H1 (cell line): ENCODE results near the gene TBC1D9. TPM values are rescaled to one million over a fixed set of nuclear protein-coding genes. Genes with fewer than 3 reads are reported as not detected.

Source experiments
- CTCF ChIA-PET: fragments of 300-600 bp; sonication (Branson Sonifier 250); formaldehyde crosslinking; loops from one replicate; lab custom pipeline; 2021; ENCODE audit not compliant: partially characterized antibody; lab: Charles Lee
- POLR2A ChIA-PET: fragments of 300-600 bp; sonication (Branson Sonifier 250); formaldehyde crosslinking; loops from one replicate; lab custom pipeline; 2021; ENCODE audit warnings: inconsistent platforms; ENCODE audit not compliant: partially characterized antibody; lab: Charles Lee
- DNase-seq, 2 experiments: peaks; one replicate each; pipeline versions ENCODE4 v3.0.0 to v3.0.0-alpha.2; 2010 to 2022; ENCODE audit warnings: low spot score in 2 of 2, low read depth in 1 of 2, mixed read lengths in 1 of 2
- FAIRE-seq: peaks from 2 replicates; lab custom pipeline; 2011; peaks lifted over from hg19 to GRCh38; lab: Jason Lieb, UNC
- H2AFZ ChIP-seq: 2 replicates; pipeline ENCODE4 v1.8.1; 2012; ENCODE audit warnings: low read length, inconsistent platforms
- H2AK5ac ChIP-seq: 2 replicates; pipeline ENCODE4 v1.6.1; 2013; ENCODE audit warnings: low read depth, low read length
- H2BK120ac ChIP-seq: replicated peaks from 2 replicates; pipeline ENCODE3; 2013; ENCODE audit warnings: low read depth, low read length, inconsistent platforms
- H2BK12ac ChIP-seq: 2 replicates; pipeline ENCODE4 v1.6.1; 2013; ENCODE audit warnings: low read depth, low read length
- H2BK15ac ChIP-seq: 2 replicates; pipeline ENCODE4 v1.6.1; 2013; ENCODE audit warnings: low read length
- H2BK20ac ChIP-seq: 2 replicates; pipeline ENCODE4 v1.6.1; 2013; ENCODE audit warnings: low read length
- H2BK5ac ChIP-seq: 2 replicates; pipeline ENCODE4 v1.6.1; 2013; ENCODE audit warnings: low read depth, low read length
- H3K14ac ChIP-seq: 2 replicates; pipeline ENCODE4 v1.6.1; 2013; ENCODE audit warnings: inconsistent platforms; ENCODE audit not compliant: insufficient read length
- H3K18ac ChIP-seq: 2 replicates; pipeline ENCODE4 v1.6.1; 2013; ENCODE audit warnings: low read length; ENCODE audit errors: extremely low read depth
- H3K23ac ChIP-seq: 2 replicates; pipeline ENCODE4 v1.6.1; 2013; ENCODE audit warnings: inconsistent platforms; ENCODE audit not compliant: insufficient read length
- H3K23me2 ChIP-seq: 2 replicates; pipeline ENCODE4 v1.6.1; 2013; ENCODE audit warnings: low read depth, low read length
- H3K27ac ChIP-seq: 2 replicates; pipeline ENCODE4 v1.6.1; 2011; ENCODE audit warnings: low read depth, low read length, inconsistent platforms
- H3K27me3 ChIP-seq, 4 experiments: replicated peaks in 1 of 4; 1 replicate in 1 of 4; 2 replicates in 3 of 4; pipeline versions ENCODE4 v1.6.1 to v1.8.1; 2011 to 2013; ENCODE audit warnings: low read length in 3 of 4, mild to moderate bottlenecking in 3 of 4, inconsistent platforms in 2 of 4, mixed read lengths in 2 of 4, moderate library complexity in 1 of 4; ENCODE audit not compliant: control insufficient read depth in 3 of 4, insufficient read depth in 3 of 4; ENCODE audit errors: extremely low read depth in 1 of 4
- H3K36me3 ChIP-seq, 4 experiments: 2 replicates each; pipeline versions ENCODE4 v1.6.1 to v1.8.1; 2011 to 2013; ENCODE audit warnings: mild to moderate bottlenecking in 4 of 4, low read length in 3 of 4, moderate library complexity in 2 of 4, control low read depth in 1 of 4, inconsistent platforms in 1 of 4; ENCODE audit not compliant: insufficient read depth in 4 of 4, control insufficient read depth in 2 of 4
- H3K4ac ChIP-seq: replicated peaks from 2 replicates; pipeline ENCODE3; 2013; ENCODE audit warnings: low read length, low read depth, mixed read lengths, inconsistent platforms; ENCODE audit not compliant: insufficient read length
- H3K4me1 ChIP-seq, 4 experiments: replicated peaks in 1 of 4; 1 replicate in 1 of 4; 2 replicates in 3 of 4; pipeline versions ENCODE4 v1.6.1 to v1.8.1; 2011 to 2013; ENCODE audit warnings: low read length in 3 of 4, inconsistent platforms in 2 of 4, mixed read lengths in 1 of 4; ENCODE audit not compliant: insufficient read depth in 4 of 4, control insufficient read depth in 3 of 4
- H3K4me2 ChIP-seq, 2 experiments: 2 replicates each; pipeline versions ENCODE4 v1.6.1 to v1.8.1; 2011 to 2013; ENCODE audit warnings: low read depth in 2 of 2, low read length in 2 of 2, control low read depth in 1 of 2, inconsistent platforms in 1 of 2, mild to moderate bottlenecking in 1 of 2; ENCODE audit not compliant: insufficient read depth in 1 of 2
- H3K4me3 ChIP-seq, 4 experiments: fragments of 200-600, 300-600 bp in 1 of 4; sonication (generic), shearing (Covaris generic), sonication (Bioruptor Twin) in 1 of 4; 2 replicates each; pipeline versions ENCODE4 v1.5.1 to v1.8.1; 2011 to 2016; ENCODE audit warnings: low read length in 4 of 4, low read depth in 3 of 4, control low read depth in 2 of 4, inconsistent platforms in 2 of 4, mild to moderate bottlenecking in 2 of 4, mixed read lengths in 1 of 4, moderate library complexity in 1 of 4; ENCODE audit not compliant: insufficient read depth in 2 of 4; ENCODE audit errors: extremely low read depth in 1 of 4
- H3K56ac ChIP-seq: replicated peaks from 2 replicates; pipeline ENCODE3; 2013; ENCODE audit warnings: low read depth, mild to moderate bottlenecking, mixed read lengths, low read length, inconsistent platforms; ENCODE audit not compliant: insufficient read length
- H3K79me1 ChIP-seq: 2 replicates; pipeline ENCODE4 v1.6.1; 2013; ENCODE audit warnings: low read depth, low read length, control low read depth
- H3K79me2 ChIP-seq, 2 experiments: 2 replicates each; pipeline versions ENCODE4 v1.6.1 to v1.8.1; 2012 to 2013; ENCODE audit warnings: low read length in 2 of 2, mild to moderate bottlenecking in 2 of 2, inconsistent platforms in 1 of 2; ENCODE audit not compliant: insufficient read depth in 2 of 2, control insufficient read depth in 1 of 2
- H3K9ac ChIP-seq, 4 experiments: replicated peaks in 1 of 4; 1 replicate in 1 of 4; 2 replicates in 3 of 4; pipeline versions ENCODE4 v1.6.1 to v1.8.1; 2011 to 2013; ENCODE audit warnings: low read depth in 3 of 4, low read length in 3 of 4, control low read depth in 2 of 4, mild to moderate bottlenecking in 2 of 4, moderate library complexity in 2 of 4, inconsistent platforms in 1 of 4; ENCODE audit errors: extremely low read depth in 1 of 4
- H3K9me3 ChIP-seq, 2 experiments: 2 replicates each; pipeline versions ENCODE4 v1.6.1 to v1.8.1; 2012 to 2013; ENCODE audit warnings: mild to moderate bottlenecking in 2 of 2, moderate library complexity in 2 of 2, control low read depth in 1 of 2, inconsistent platforms in 1 of 2, low read depth in 1 of 2, low read length in 1 of 2, mixed read lengths in 1 of 2; ENCODE audit not compliant: insufficient read depth in 2 of 2
- H4K20me1 ChIP-seq, 2 experiments: replicated peaks in 1 of 2; 2 replicates each; pipeline versions ENCODE3 to v1.8.1; 2011 to 2013; ENCODE audit warnings: inconsistent platforms in 2 of 2, low read length in 2 of 2, mild to moderate bottlenecking in 1 of 2; ENCODE audit not compliant: insufficient read depth in 2 of 2, control insufficient read depth in 1 of 2
- H4K5ac ChIP-seq: 2 replicates; pipeline ENCODE4 v1.6.1; 2013; ENCODE audit warnings: low read length, low read depth, mixed read lengths, inconsistent platforms; ENCODE audit not compliant: insufficient read length
- H4K8ac ChIP-seq: 2 replicates; pipeline ENCODE4 v1.8.0; 2013; ENCODE audit warnings: mild to moderate bottlenecking, moderate library complexity, low read length, inconsistent platforms; ENCODE audit not compliant: insufficient read depth; ENCODE audit errors: extremely low read depth
- H4K91ac ChIP-seq: replicated peaks from 2 replicates; pipeline ENCODE3; 2013; ENCODE audit warnings: low read length, mixed read lengths, inconsistent platforms; ENCODE audit not compliant: insufficient read length
- CTCF ChIP-seq, 3 experiments: IDR thresholded peaks; 1 replicate in 2 of 3; 2 replicates in 1 of 3; pipeline versions ENCODE4 v1.5.1 to v1.6.1; 2011; ENCODE audit warnings: low read length in 3 of 3, mild to moderate bottlenecking in 3 of 3, inconsistent platforms in 2 of 3, low read depth in 1 of 3, moderate library complexity in 1 of 3; ENCODE audit not compliant: insufficient read depth in 1 of 3; ENCODE audit errors: control extremely low read depth in 1 of 3
- RFX5 ChIP-seq: IDR thresholded peaks from 2 replicates; pipeline ENCODE4 v1.6.1; 2011; ENCODE audit warnings: low read depth, low read length, improper control_type of control experiment, borderline replicate concordance
- WGBS, 2 experiments: shearing (Covaris generic) in 1 of 2; methylation state at CpG; one replicate each; pipeline versions ENCODE4 v1.1.6 to v1.1.7; 2013 to 2015; ENCODE audit warnings: low lambda C conversion rate in 2 of 2, mixed read lengths in 2 of 2, inconsistent platforms in 1 of 2, low coverage in 1 of 2, missing lambda C conversion rate in 1 of 2; ENCODE audit not compliant: insufficient replicate concordance in 2 of 2, insufficient coverage in 1 of 2, insufficient read length in 1 of 2; ENCODE audit errors: extremely low coverage in 1 of 2, missing lambda C conversion rate in 1 of 2; 5-methylcytosine and 5-hydroxymethylcytosine counted together
- polyA plus RNA-seq, 7 experiments: library from polyadenylated mRNA; depleted of rRNA in 3 of 7; stranded (reverse) in 5 of 7; unstranded in 2 of 7; fragments of >200 nt in 5 of 7; fragments of 200-250 nt in 2 of 7; gene quantifications; 1 replicate in 5 of 7; 2 replicates in 1 of 7; 4 replicates in 1 of 7; pipeline versions ENCODE4 v1.2.1 to v1.2.3, GENCODE V29; 2011 to 2013; ENCODE audit warnings: missing spikeins in 2 of 7, mixed read lengths in 2 of 7
- total RNA-seq: library from RNA; stranded (reverse); fragmentation: NEBNext Ultra II Directional; extraction: Animal tissue kit (Norgen Biotek cat#: 25700); gene quantifications from 2 replicates; pipeline ENCODE4 v1.2.1, GENCODE V29; 2021

TBC1D9 gene
- total and polyA plus RNA-seq, 2 of the 8 experiments (the other 6 are each of a cell fraction or from before 2014, with no cell fraction given), result 0.94 to 1.0 TPM

DNA sequence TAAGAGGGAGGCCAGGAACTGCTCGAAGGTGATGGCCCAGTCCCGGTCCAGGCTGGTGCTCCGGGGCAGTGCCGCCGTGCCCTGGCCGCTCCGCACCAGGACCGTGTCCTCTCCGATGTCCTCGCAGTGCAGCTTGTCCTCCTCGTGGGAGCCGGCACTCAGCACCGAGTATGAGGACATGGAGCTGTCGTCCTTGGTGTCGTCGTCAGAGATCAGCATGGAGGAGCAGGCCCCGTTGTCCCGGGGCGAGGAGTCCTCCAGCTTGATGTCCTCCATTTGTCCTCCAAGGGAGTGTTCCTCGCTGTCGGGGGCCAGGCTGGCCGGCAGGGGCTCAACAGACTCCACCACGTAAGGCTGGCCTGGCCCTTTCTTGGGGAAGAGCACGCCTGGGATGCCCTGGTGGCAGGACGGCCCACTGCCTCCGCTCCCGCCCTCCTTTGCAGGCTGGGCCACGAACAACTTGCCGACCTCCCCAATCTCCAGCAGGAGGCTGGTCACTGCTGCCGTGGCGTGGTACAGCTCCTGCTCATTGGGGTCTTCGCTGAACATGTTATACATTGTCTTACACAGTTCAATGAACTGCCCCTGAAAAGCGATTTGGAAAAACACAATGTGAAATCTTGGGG is 133.7 kb downstream of the TBC1D9 start:
- FAIRE-seq, result no peak
- H2BK15ac ChIP-seq, result no peak overlapping the region

More for the DNA sequence above, 133.7 kb downstream of the TBC1D9 start:
- Histone ChIP-seq H2BK20ac (no peak overlapping the region), H3K4me3 (no peak overlapping the region), H2AK5ac (no peak overlapping the region), H4K5ac (no peak overlapping the region), H2BK120ac (no peak overlapping the region), H3K9ac (no peak overlapping the region), H2BK5ac (no peak overlapping the region), H3K36me3 (no peaks in the 10 kb centered on the region), H4K20me1 (no peaks in the 10 kb centered on the region), H3K4me2 (no peak overlapping the region), H3K18ac (no peak overlapping the region), H2BK12ac (no peak overlapping the region), H3K27me3 (no peaks in the 10 kb centered on the region), H2AFZ (no peak overlapping the region), H3K4me1 (peaks cover 0 to 6% (median 3%) of the 10 kb centered on the region in 4 experiments; a peak in 4 of 7 replicates), H3K27ac (no peak overlapping the region), H4K8ac (0 out of 2 replicates have a peak overlapping the region, but pooled peaks have one; percentile 14), H3K56ac (no peak overlapping the region), H3K79me2 (no peaks in the 10 kb centered on the region), H3K23me2 (no peaks in the 10 kb centered on the region), H4K91ac (no peak overlapping the region), H3K4ac (no peak overlapping the region), H3K23ac (no peak overlapping the region), H3K79me1 (no peaks in the 10 kb centered on the region), H3K14ac (no peak overlapping the region), H3K9me3 (no peaks in the 10 kb centered on the region)
- DNase-seq, result no peak
- TF ChIP-seq CTCF (IDR thresholded peaks at IDR 0.05; ENCODE audit: control extremely low read depth in 1 of 3, insufficient read depth in 1 of 3, low read depth in 1 of 3, low read length in 3 of 3) (peak in 1 of 3 experiments; percentile 12; a peak in 1 of 4 replicates), RFX5 (no peak)
- POLR2A ChIA-PET, result interaction anchor here (0.7 kb wide), 1 partner anchor 134 kb away, joined by 3 read pairs; the partner anchor contains the start of gene TBC1D9
- WGBS, 2 experiments, result 90% methylated on average over 28 of the region's 33 CpGs; no CpG with 5 or more reads in 1 of the 2 experiments
- CTCF ChIA-PET, result interaction anchor here (0.9 to 3.8 kb wide), 4 partner anchors 15 to 229 kb away, joined by 3 to 10 read pairs (median 4); no protein-coding TSS in a partner anchor
